Prostate gland (tissue), 2 donors: ENCODE data around the gene ARPIN.

Source experiments
- CTCF ChIP-seq, 4 experiments: fragments of 200-600 bp in 2 of 4; fragments of 450-650 bp in 2 of 4; sonication (generic) in 2 of 4; IDR thresholded peaks; 1 replicate in 3 of 4; 2 replicates in 1 of 4; pipeline ENCODE4 v1.5.1; 2016 to 2019; ENCODE audit warnings: antibody characterized with exemption in 4 of 4, mild to moderate bottlenecking in 2 of 4, moderate library complexity in 2 of 4
- POLR2A ChIP-seq: fragments of 450-650 bp; IDR thresholded peaks from one replicate; pipeline ENCODE4 v1.6.1; 2016; ENCODE audit warnings: antibody characterized with exemption, mild to moderate bottlenecking

- no peak for TF ChIP-seq CTCF (IDR thresholded peaks at IDR 0.05)
- TF ChIP-seq POLR2A: no peak
Observed at GRCh38 chr15:89917442-89918101, 4.8 kb upstream of the ARPIN start.
